Measurements from ENCODE around the gene GMIP.

- no peak for TF ChIP-seq CTCF (IDR thresholded peaks at IDR 0.05)
- no peak for TF ChIP-seq POLR2AphosphoS5 (IDR thresholded peaks at IDR 0.05; ENCODE audit: insufficient read depth in 1 of 2, low read depth in 1 of 2)
- TF ChIP-seq POLR2A (IDR thresholded peaks at IDR 0.05), result no peak
Observed at GRCh38 chr19:19637523-19638251, 5.8 kb downstream of the GMIP start.

All from vagina (tissue), 2 donors.